LHCN-M2 (cell line): Measurements from ENCODE around the gene NRDC. TPM values are rescaled to one million over a fixed set of nuclear protein-coding genes. Genes with fewer than 3 reads are reported as not detected.

Experiments
- total RNA-seq: library from RNA; depleted of rRNA; stranded (reverse); fragments of >200 nt; gene quantifications from 2 replicates; pipeline ENCODE4 v1.2.3, GENCODE V29; 2014; rRNA removed

Gene NRDC
- total RNA-seq, 1 experiment from 2014 or later, result 59.6 TPM

Other genes with a start within 250 kb of the NRDC start
- gene RAB3B, start 112.0 kb upstream of the NRDC start, total RNA-seq, result 12.2 and 12.4 TPM in 2 replicates
- 17.8 and 21.0 TPM in 2 replicates for gene KTI12, start 155.1 kb upstream of the NRDC start, total RNA-seq
- 58.0 and 65.7 TPM in 2 replicates for gene TXNDC12, start 176.5 kb upstream of the NRDC start, total RNA-seq
- gene BTF3L4, start 177.6 kb upstream of the NRDC start, total RNA-seq, result 56.1 and 68.6 TPM in 2 replicates